Activated T-cell treated with anti-CD3 and anti-CD28 coated beads, Interleukin-2, amount 50 U/mL, for 4 hours (primary cell): ENCODE results near the gene TNFRSF8. TPM values are rescaled to one million over a fixed set of nuclear protein-coding genes. Genes with fewer than 3 reads are reported as not detected.
"Not testable (repeated sequence)": the region's sequence is repeated elsewhere in the genome, so short reads cannot be mapped to it uniquely, and the experiment has no call there.

ENCODE experiments used
- ATAC-seq, 2 donors: fragments of 200-7000 bp; cut with Tn5 transposase; one replicate each; pipeline ENCODE4 v1.10.0; 2021
- DNase-seq: peaks from one replicate; pipeline ENCODE4 v3.0.0-alpha.2; 2020
- H3K27me3 Mint-ChIP-seq: one replicate; pipeline ENCODE4 v1.8.0; 2021; ENCODE audit warnings: low read depth, mixed read lengths
- H3K36me3 Mint-ChIP-seq: one replicate; pipeline ENCODE4 v1.8.0; 2022; ENCODE audit warnings: mixed read lengths; ENCODE audit not compliant: insufficient read depth
- H3K4me1 Mint-ChIP-seq: one replicate; pipeline ENCODE4 v1.8.0; 2021; ENCODE audit warnings: low read depth, mixed read lengths
- H3K4me3 Mint-ChIP-seq: one replicate; pipeline ENCODE4 v1.8.0; 2021; ENCODE audit warnings: mild to moderate bottlenecking, moderate library complexity, mixed read lengths
- H3K9me3 Mint-ChIP-seq: one replicate; pipeline ENCODE4 v1.8.0; 2021; ENCODE audit warnings: mixed read lengths
- total RNA-seq, 3 donors: library from RNA; stranded (reverse); gene quantifications; one replicate each; pipeline ENCODE4 v1.2.1, GENCODE V29; 2021

Gene TNFRSF8
- total RNA-seq, 3 donors from 2014 or later: 13.7 to 17.5 (median 14.9) TPM

DNA sequence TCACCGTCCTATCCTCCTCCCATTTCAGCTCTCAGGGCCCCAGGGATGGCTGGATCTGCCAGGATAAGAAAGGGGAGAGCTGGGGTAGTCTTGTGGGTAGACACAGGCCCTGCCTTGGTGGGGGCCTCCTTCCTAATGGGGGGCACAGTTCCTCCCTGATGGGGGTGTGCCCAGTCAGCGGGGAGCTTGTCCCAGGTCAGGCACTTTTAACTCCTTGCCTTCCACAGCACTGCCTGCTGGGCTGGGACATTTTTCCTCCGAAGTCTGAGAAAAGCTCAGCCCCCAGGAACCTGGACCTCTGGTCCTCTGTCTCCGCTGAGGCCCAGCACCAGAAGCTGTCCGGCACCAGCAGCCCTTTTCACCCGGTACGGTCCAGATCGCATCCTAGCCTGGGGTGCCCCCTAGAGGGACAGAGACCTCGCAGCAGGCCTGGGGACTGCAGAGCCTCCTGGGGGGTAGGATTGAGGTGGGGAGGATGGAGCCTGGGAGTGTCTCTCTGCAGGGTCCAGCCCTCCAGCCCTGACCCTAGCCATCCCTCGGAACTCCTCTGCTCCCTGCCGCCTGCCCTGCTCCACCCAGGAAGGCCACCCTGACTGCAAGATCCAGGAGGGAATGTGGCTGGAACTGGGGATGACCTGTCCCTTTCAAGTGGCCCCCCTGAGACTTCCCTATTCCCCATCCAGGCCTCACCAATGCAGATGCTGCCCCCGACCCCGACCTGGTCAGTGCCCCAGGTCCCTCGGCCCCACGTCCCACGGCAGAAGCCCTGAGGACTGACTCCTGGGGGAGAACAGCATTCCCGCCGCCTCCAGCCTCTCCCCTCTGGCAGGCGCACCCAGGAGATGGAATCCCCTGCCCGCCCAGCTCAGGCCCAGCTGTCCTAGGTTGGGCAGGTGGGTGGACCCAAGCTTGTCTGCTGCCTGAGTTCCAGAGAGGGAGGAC is 31.8 kb upstream of the TNFRSF8 start:
- peaks cover 21% of the 10 kb centered on the region for H3K36me3 Mint-ChIP-seq
- H3K4me1 Mint-ChIP-seq: no peaks in the 10 kb centered on the region
- DNase-seq (peak; percentile 23), ATAC-seq (peak; percentile 63 to 71)
- H3K9me3 Mint-ChIP-seq: no peaks in the 10 kb centered on the region
- no peaks in the 10 kb centered on the region for H3K27me3 Mint-ChIP-seq
- H3K4me3 Mint-ChIP-seq: no peak overlapping the region

DNA sequence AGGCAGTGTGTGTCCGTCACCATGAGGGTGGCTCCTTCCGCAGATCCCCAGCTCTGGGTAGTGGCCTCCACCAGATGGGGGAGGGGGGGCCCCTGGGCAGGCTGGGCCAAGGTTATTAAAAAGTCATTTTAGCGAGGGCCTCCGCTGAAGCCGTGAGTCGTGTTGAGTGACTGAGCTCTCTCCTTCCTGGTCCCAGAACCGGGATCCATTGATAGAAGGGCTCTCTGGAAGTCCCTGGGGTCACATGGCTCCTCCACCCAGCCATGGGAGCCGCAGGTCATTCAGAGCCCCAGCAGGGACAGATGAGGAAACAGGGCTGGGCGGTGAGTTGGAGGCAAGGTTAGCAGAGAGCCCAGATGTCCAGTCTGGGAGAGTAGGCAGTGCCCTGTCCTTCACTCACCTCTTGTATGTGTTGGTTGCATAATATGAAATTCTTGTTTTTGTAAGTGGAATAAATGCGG is 30.9 kb upstream of the TNFRSF8 start:
- ATAC-seq (no peak), DNase-seq (no peak)
- Mint-ChIP-seq H3K4me3 (no peak overlapping the region), H3K4me1 (no peaks in the 10 kb centered on the region), H3K27me3 (no peaks in the 10 kb centered on the region), H3K36me3 (peaks cover 12% of the 10 kb centered on the region), H3K9me3 (no peaks in the 10 kb centered on the region)

DNA sequence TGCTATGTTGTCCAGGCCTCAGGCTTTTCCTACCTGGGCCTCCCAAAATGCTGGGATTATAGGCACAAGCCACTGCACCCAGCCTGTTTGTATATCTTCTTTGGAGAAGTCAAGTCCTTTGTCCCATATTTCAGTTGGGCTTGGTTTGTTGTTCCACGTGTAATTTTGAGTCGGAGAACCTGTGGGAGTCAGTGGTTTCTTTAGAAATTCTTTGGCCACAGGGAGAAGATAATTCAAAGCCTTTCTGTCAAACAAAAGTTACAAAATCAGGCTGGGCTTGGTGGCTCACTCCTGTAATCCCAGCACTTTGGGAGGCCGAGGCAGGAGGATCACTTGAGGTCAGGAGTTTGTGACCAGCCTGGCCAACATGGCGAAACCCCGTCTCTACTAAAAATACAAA is 29.7 kb upstream of the TNFRSF8 start:
- not testable (repeated sequence) for H3K36me3 Mint-ChIP-seq, H3K9me3 Mint-ChIP-seq, H3K4me1 Mint-ChIP-seq, H3K27me3 Mint-ChIP-seq, ATAC-seq, H3K4me3 Mint-ChIP-seq, DNase-seq

DNA sequence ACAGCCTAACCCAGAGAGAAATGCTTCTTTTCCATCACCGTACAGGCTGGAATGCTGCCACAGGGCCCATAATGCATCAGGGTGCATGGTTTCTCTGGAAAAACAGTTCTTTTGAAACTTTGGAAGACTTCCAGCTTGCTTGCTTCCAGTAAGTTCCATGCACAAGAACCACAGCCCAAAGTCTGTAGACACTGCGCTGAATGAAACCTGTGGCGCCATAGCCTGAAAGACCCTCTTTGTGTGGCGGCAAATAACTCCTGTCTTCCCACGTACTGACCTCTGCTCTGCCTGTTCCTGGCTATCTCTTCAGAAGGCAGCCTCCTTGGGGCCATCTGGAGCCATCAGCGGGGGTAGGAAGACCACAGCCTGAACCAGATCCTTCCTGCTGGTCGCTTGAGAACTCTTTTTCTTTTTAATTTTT is 28.7 kb upstream of the TNFRSF8 start:
- peaks cover 6% of the 10 kb centered on the region for H3K4me1 Mint-ChIP-seq
- no peaks in the 10 kb centered on the region for H3K27me3 Mint-ChIP-seq
- no peak overlapping the region for H3K4me3 Mint-ChIP-seq
- no peaks in the 10 kb centered on the region for H3K9me3 Mint-ChIP-seq
- H3K36me3 Mint-ChIP-seq: no peaks in the 10 kb centered on the region
- ATAC-seq: no peak
- DNase-seq: no peak

DNA sequence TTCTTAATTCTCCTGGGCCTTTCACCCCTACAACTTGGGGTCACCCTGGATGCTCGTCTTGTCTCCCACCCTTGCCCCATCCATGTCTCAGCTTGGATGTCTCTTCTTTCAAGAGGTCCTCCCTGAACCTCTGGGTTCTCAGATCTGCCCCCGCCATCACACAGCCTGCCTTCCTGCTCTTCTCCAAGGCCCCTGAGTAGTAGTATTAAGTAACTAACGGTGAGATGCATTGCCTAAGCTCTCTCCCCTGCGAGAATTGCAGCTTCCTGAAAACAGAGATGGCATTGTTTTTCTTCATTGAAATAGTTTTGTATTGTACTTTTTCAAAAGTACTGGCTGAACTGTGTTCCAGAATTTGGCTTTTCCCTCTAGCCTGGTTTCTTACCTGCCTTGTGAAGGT is 27.8 kb upstream of the TNFRSF8 start:
- ATAC-seq (no peak), DNase-seq (no peak)
- H3K36me3 Mint-ChIP-seq: no peaks in the 10 kb centered on the region
- H3K9me3 Mint-ChIP-seq: no peaks in the 10 kb centered on the region
- peaks cover 6% of the 10 kb centered on the region for H3K4me1 Mint-ChIP-seq
- H3K4me3 Mint-ChIP-seq: no peak overlapping the region
- no peaks in the 10 kb centered on the region for H3K27me3 Mint-ChIP-seq

DNA sequence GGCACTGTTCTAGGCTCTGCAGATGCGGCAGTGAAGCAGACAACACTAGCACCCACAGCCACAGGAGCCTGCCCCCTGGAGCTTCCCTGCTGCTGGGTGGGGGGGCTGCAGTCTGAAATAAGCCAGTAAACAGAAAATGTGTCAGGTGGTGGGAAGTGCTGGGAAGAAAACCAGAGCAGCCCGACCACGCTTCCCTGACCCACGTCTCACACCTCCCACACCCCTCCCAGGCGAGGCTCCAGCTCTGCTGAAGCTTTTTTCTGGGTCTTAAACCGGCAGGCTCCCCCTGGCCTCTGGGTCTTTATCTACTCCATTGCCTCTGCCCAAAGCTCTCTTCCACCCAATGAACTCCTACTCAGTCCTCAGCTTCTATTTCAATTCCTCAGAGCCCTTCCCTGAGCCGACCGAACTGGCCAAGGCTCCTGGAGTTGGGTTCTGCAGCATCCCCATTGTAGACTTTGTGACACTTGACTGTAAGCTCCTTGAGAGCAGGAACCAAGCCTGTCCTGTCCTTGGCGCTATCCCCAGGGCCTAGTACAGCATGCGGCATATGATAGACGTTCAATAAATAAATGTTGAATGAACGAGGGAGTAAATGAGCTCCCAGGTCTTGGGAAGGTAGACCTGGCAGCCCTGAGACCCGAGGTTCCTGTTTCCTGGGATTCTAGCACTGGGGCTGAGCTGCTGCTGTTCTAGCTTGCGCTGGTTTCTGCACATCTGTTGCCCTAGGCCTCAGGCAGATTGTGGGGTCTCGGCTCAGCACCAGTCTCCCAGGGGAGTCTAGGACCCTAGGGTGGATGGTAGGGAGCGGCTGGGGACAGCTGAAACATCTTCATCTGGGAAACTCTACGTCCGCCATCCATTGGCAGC is 25.4 kb upstream of the TNFRSF8 start:
- Mint-ChIP-seq H3K4me1 (peaks cover 11% of the 10 kb centered on the region), H3K27me3 (no peaks in the 10 kb centered on the region), H3K9me3 (no peaks in the 10 kb centered on the region), H3K36me3 (no peaks in the 10 kb centered on the region), H3K4me3 (no peak overlapping the region)
- DNase-seq (no peak), ATAC-seq (no peak)

DNA sequence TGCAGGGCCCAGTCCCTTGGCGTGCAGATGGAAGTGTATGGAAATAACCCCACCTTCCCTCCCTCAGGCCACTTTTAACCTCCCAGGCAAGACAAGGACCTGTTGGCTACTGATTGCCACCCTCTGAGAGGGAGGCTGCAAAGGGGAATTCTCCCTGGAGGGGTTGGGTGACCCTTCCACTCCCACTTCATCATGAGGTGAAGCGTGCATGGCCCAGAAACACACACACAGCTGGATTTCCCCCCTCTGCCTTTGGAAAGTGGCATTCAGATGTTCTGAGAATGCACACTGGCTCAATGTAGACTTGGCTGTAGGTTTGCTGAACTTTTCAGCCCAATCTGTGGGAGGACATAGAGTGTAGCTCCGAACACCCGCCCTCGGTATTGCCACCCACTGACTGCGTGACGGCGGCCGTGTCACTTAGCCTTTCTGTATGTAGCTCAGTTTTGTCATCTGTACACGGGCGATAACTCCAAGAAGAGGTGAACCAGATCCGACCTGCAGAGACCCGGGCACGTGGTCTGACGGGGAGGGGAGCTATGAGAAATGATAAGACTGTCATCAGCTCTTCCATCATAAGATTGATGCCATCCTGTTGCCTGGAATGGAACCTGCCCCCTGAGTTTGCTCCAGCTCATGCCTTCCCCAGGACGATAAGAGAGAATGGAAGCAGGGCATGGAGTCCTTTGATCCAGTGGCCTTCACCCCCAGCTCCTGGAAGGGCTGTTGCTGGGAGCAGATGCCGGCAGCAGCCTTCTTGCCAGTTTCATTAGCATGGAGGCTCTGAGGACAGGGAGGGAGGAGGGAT is 24.5 kb upstream of the TNFRSF8 start:
- Mint-ChIP-seq H3K27me3 (no peaks in the 10 kb centered on the region), H3K4me1 (peaks cover 11% of the 10 kb centered on the region), H3K9me3 (no peaks in the 10 kb centered on the region), H3K36me3 (no peaks in the 10 kb centered on the region), H3K4me3 (no peak overlapping the region)
- DNase-seq (no peak), ATAC-seq (no peak)

DNA sequence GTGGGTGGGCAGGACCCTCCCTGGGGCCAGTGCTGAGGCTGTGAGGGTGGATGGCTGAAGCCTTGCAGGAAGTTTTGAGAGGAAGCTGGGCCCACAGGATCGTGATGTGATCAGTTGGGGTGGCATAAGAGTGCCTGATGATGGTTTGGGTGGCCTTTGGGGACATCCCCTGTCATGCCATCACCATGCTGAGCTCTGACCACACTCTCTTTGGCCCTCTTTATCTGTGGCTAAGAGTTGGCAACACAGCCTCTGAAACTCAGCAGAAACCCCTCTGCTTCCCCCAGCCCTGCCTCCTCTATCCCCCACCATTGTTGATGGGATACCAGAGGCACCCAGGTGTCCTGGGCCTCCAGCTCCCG is 24.0 kb upstream of the TNFRSF8 start:
- ATAC-seq: no peak

DNA sequence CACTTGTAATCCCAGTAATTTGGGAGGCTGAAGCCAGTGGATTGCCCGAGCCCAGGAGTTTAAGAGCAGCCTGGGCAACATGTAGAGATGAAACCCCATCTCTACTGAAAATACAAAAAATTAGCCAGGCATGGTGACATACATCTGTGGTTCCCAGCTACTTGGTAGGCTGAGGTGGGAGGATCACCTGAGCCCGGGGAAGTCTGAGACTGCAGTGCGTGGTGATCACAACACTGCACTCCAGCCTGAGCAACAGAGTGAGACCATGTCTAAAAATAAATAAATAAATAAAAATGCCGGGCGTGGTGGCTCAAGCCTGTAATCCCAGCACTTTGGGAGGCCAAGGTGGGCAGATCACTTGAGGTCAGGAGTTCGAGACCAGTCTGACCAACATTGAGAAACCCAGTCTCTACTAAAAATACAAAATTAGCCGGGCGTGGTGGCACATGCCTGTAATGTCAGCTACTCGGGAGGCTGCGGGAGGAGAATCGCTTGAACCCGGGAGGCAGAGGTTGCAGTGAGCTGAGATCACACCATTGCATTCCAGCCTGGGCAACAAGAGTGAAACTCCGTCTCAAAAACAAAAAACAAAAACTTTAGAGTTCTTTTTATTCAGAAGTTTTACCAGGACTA is 23.2 kb upstream of the TNFRSF8 start:
- not testable (repeated sequence) for ATAC-seq, H3K27me3 Mint-ChIP-seq, H3K9me3 Mint-ChIP-seq, DNase-seq, H3K36me3 Mint-ChIP-seq, H3K4me3 Mint-ChIP-seq
- peaks cover 19% of the 10 kb centered on the region for H3K4me1 Mint-ChIP-seq

More for the DNA sequence above, 24.0 kb upstream of the TNFRSF8 start:
- H3K4me1 Mint-ChIP-seq: peaks cover 13% of the 10 kb centered on the region
- DNase-seq: no peak
- H3K9me3 Mint-ChIP-seq: no peaks in the 10 kb centered on the region
- no peaks in the 10 kb centered on the region for H3K36me3 Mint-ChIP-seq
- H3K4me3 Mint-ChIP-seq: no peak overlapping the region
- H3K27me3 Mint-ChIP-seq: no peaks in the 10 kb centered on the region

DNA sequence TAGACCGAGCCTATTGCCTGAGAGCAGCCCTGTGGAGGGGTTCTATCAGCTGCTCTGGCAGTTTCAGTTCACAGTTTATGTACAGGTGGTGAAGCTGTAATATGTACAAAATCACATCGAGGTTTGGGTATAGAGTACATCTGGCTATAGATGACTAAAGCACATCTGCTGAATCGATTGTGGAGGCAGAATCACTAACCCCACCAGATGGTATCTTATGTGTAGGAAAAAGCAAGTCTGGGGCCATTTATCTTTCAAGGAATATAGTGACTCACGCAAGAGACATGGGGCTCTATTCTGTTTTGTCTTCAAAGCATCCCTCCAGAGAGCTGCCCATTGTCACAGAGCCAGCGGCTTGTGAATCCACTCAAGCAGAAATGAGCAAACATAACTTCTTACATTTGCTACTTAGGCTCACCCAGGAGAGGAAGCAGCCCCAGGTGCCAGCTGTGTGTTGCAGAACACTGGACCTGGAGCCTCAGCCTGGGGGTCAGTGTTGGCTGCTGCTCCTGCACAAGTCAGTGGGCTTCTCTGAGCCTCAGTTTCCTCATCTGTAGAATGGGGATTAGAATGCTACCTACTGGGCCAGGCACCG is 22.5 kb upstream of the TNFRSF8 start:
- Mint-ChIP-seq H3K4me3 (no peak overlapping the region), H3K36me3 (no peaks in the 10 kb centered on the region), H3K9me3 (no peaks in the 10 kb centered on the region), H3K27me3 (no peaks in the 10 kb centered on the region), H3K4me1 (peaks cover 19% of the 10 kb centered on the region)
- DNase-seq (no peak), ATAC-seq (peak; percentile 80 to 90)

DNA sequence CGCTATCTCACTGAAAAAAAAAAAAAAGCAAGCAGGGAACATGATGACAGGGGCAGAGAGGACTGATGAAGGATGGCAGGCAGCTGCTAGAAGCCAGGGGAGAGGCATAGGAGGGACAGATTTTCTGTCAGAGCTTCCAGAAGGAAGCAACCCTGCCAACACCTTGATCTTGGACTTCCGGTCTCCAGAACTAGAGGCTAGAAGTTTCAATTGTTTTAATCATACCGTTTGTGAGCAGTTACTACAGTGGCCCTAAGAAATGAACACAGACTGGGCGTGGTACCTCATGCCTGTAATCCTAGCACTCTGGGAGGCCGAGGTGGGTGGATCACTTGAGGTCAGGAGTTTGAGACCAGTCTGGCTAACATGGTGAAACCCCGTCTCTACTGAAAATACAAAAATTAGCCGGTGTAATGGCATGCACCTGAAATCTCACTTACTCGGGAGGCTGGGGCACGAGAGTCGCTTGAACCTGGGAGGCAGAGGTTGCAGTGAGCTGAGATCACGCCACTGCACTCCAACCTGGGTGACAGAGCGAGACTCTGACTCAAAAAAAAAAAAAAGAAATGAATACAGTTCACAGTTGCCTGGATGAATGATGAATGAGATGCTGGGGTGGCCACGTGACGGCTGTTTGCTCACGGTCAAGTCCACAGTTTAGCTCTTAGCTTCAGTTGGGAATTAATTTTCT is 18.8 kb upstream of the TNFRSF8 start:
- DNase-seq: not testable (repeated sequence)

DNA sequence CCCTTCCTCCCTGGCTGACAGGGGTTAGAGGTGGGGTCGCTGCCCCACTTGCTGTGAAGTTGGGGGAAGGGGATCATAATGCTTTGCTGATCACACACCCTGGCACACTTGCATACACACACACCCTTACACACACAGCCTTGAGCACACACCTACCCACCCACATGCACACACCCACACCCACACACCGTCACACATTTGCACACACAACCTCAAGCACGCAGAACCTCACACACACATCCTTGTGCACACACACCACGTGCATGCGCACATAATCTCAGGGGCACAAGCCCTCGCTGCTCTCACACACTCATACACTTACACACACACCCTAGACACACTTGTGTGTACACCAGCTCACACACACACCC is 16.4 kb upstream of the TNFRSF8 start:
- no peak overlapping the region for H3K4me3 Mint-ChIP-seq
- DNase-seq (no peak), ATAC-seq (no peak)
- H3K36me3 Mint-ChIP-seq: no peaks in the 10 kb centered on the region
- no peaks in the 10 kb centered on the region for H3K27me3 Mint-ChIP-seq
- peaks cover 10% of the 10 kb centered on the region for H3K4me1 Mint-ChIP-seq
- no peaks in the 10 kb centered on the region for H3K9me3 Mint-ChIP-seq

More for the DNA sequence above, 18.8 kb upstream of the TNFRSF8 start:
- not testable (repeated sequence) for ATAC-seq, H3K36me3 Mint-ChIP-seq, H3K27me3 Mint-ChIP-seq, H3K9me3 Mint-ChIP-seq, H3K4me3 Mint-ChIP-seq
- peaks cover 13% of the 10 kb centered on the region for H3K4me1 Mint-ChIP-seq
